Fibroblast of skin of right biceps (primary cell): ENCODE data around the gene HTR6.
"Not testable (repeated sequence)": the region's sequence is repeated elsewhere in the genome, so short reads cannot be mapped to it uniquely, and the experiment has no call there.

ENCODE experiments used
- DNase-seq: peaks from one replicate; pipeline ENCODE4 v3.0.0-alpha.2; 2013

The HTR6 gene

GRCh38 chr1:19664453-19665185 lies at the start of gene HTR6:
Gene HTR6 (plus strand): TSS chr1:19664875. CDS start chr1:19665754, 879 bp downstream.
- DNase-seq = no peak

GRCh38 chr1:19615438-19615837 lies 49.2 kb upstream of the HTR6 start:
- DNase-seq = no peak

GRCh38 chr1:19616489-19616888 lies 48.2 kb upstream of the HTR6 start:
- peak; percentile 71 for DNase-seq

GRCh38 chr1:19617376-19617775 lies 47.3 kb upstream of the HTR6 start:
- DNase-seq = peak; percentile 63

GRCh38 chr1:19618428-19618827 lies 46.2 kb upstream of the HTR6 start:
- no peak for DNase-seq

- no peak for DNase-seq
Measured at GRCh38 chr1:19619697-19620384, 44.8 kb upstream of the HTR6 start.

- DNase-seq = peak; percentile 60
Measured at GRCh38 chr1:19620786-19621185, 43.9 kb upstream of the HTR6 start.

- DNase-seq = no peak
Measured at GRCh38 chr1:19621274-19621950, 43.3 kb upstream of the HTR6 start.

GRCh38 chr1:19622204-19622603 lies 42.5 kb upstream of the HTR6 start:
- peak; percentile 49 for DNase-seq

GRCh38 chr1:19623523-19623922 lies 41.2 kb upstream of the HTR6 start:
- no peak for DNase-seq

- no peak for DNase-seq
Measured at GRCh38 chr1:19625291-19625937, 39.3 kb upstream of the HTR6 start.

- DNase-seq = no peak
Measured at GRCh38 chr1:19628879-19629278, 35.8 kb upstream of the HTR6 start.

GRCh38 chr1:19629357-19629756 lies 35.3 kb upstream of the HTR6 start:
- no peak for DNase-seq

- DNase-seq = not testable (repeated sequence)
Measured at GRCh38 chr1:19630192-19630591, 34.5 kb upstream of the HTR6 start.

- DNase-seq = no peak
Measured at GRCh38 chr1:19630720-19631395, 33.8 kb upstream of the HTR6 start.

- no peak for DNase-seq
Measured at GRCh38 chr1:19632211-19632610, 32.5 kb upstream of the HTR6 start.

- DNase-seq = no peak
Measured at GRCh38 chr1:19633106-19633505, 31.6 kb upstream of the HTR6 start.

GRCh38 chr1:19635064-19635463 lies 29.6 kb upstream of the HTR6 start:
- DNase-seq = not testable (repeated sequence)

- DNase-seq = no peak
Measured at GRCh38 chr1:19635646-19636045, 29.0 kb upstream of the HTR6 start.

GRCh38 chr1:19636065-19636464 lies 28.6 kb upstream of the HTR6 start:
- DNase-seq = no peak

GRCh38 chr1:19636749-19637148 lies 27.9 kb upstream of the HTR6 start:
- not testable (repeated sequence) for DNase-seq

- DNase-seq = no peak
Measured at GRCh38 chr1:19637606-19638005, 27.1 kb upstream of the HTR6 start.

- DNase-seq = not testable (repeated sequence)
Measured at GRCh38 chr1:19639228-19639627, 25.4 kb upstream of the HTR6 start.
